Brain microvascular endothelial cell (primary cell): ENCODE data around the gene WSCD2.

ENCODE experiments used
- DNase-seq: peaks from one replicate; pipeline ENCODE4 v3.0.0-alpha.2; 2020
- H3K27ac ChIP-seq: fragments of 250-450 bp; sonication (Bioruptor Pico); 2 replicates; pipeline ENCODE4 v1.5.1; 2020; ENCODE audit warnings: mild to moderate bottlenecking, moderate library complexity
- H3K27me3 ChIP-seq: fragments of 250-450 bp; sonication (Bioruptor Pico); replicated peaks from 2 replicates; pipeline ENCODE4 v1.5.1; 2020; ENCODE audit warnings: mild to moderate bottlenecking
- H3K36me3 ChIP-seq: fragments of 250-450 bp; sonication (Bioruptor Pico); replicated peaks from 2 replicates; pipeline ENCODE4 v1.5.1; 2020; ENCODE audit warnings: mild to moderate bottlenecking
- H3K4me3 ChIP-seq: 2 replicates; pipeline ENCODE4 v1.5.1; 2011; ENCODE audit warnings: low read depth, mild to moderate bottlenecking, control low read depth, low read length, moderate library complexity
- CTCF ChIP-seq: IDR thresholded peaks from 2 replicates; pipeline ENCODE4 v1.5.1; 2011; ENCODE audit warnings: low read depth, mild to moderate bottlenecking, moderate library complexity, low read length, control low read depth, inconsistent platforms; ENCODE audit errors: missing control alignments
- in situ Hi-C: cut with HindIII; loops from 2 replicates; pipeline ENCODE4 v1.10.0; 2017; ENCODE audit warnings: low sequenced_read_pairs, low pct_ligation_motif_present

The WSCD2 gene

GRCh38 chr12:108097160-108097911 is 31.8 kb upstream of the WSCD2 start:
- no peak overlapping the region for H3K4me3 ChIP-seq
- TF ChIP-seq CTCF, result no peak
- no peaks in the 10 kb centered on the region for H3K36me3 ChIP-seq
- no peak overlapping the region for H3K27ac ChIP-seq
- no peak for DNase-seq
- in situ Hi-C loops, result no loop called here
- H3K27me3 ChIP-seq, result no peaks in the 10 kb centered on the region

- TF ChIP-seq CTCF, result no peak
- Histone ChIP-seq H3K4me3 (no peak overlapping the region), H3K36me3 (no peaks in the 10 kb centered on the region), H3K27me3 (no peaks in the 10 kb centered on the region), H3K27ac (no peak overlapping the region)
- in situ Hi-C loops, result no loop called here
- DNase-seq, result no peak
Observed at GRCh38 chr12:108098374-108098773, 30.7 kb upstream of the WSCD2 start.

GRCh38 chr12:108099073-108099472 is 30.0 kb upstream of the WSCD2 start:
- H3K27me3 ChIP-seq, result no peaks in the 10 kb centered on the region
- no peak overlapping the region for H3K4me3 ChIP-seq
- no peak overlapping the region for H3K27ac ChIP-seq
- TF ChIP-seq CTCF, result no peak
- DNase-seq, result no peak
- no peaks in the 10 kb centered on the region for H3K36me3 ChIP-seq
- in situ Hi-C loops, result no loop called here

GRCh38 chr12:108099778-108100489 is 29.2 kb upstream of the WSCD2 start:
- in situ Hi-C loops, result no loop called here
- TF ChIP-seq CTCF, result no peak
- H3K27ac ChIP-seq, result no peak overlapping the region
- no peaks in the 10 kb centered on the region for H3K36me3 ChIP-seq
- H3K27me3 ChIP-seq, result no peaks in the 10 kb centered on the region
- no peak overlapping the region for H3K4me3 ChIP-seq
- DNase-seq, result no peak

- no peak overlapping the region for H3K4me3 ChIP-seq
- in situ Hi-C loops, result no loop called here
- TF ChIP-seq CTCF, result no peak
- H3K27ac ChIP-seq, result no peak overlapping the region
- no peaks in the 10 kb centered on the region for H3K27me3 ChIP-seq
- no peaks in the 10 kb centered on the region for H3K36me3 ChIP-seq
- DNase-seq, result no peak
Observed at GRCh38 chr12:108101605-108102175, 27.4 kb upstream of the WSCD2 start.
